H1 (cell line): ENCODE results near the gene MPP4. TPM values are rescaled to one million over a fixed set of nuclear protein-coding genes. Genes with fewer than 3 reads are reported as not detected.

Experiments used
- CTCF ChIA-PET: fragments of 300-600 bp; sonication (Branson Sonifier 250); formaldehyde crosslinking; loops from one replicate; lab custom pipeline; 2021; ENCODE audit not compliant: partially characterized antibody; lab: Charles Lee
- POLR2A ChIA-PET: fragments of 300-600 bp; sonication (Branson Sonifier 250); formaldehyde crosslinking; loops from one replicate; lab custom pipeline; 2021; ENCODE audit warnings: inconsistent platforms; ENCODE audit not compliant: partially characterized antibody; lab: Charles Lee
- DNase-seq, 2 experiments: peaks; one replicate each; pipeline versions ENCODE4 v3.0.0 to v3.0.0-alpha.2; 2010 to 2022; ENCODE audit warnings: low spot score in 2 of 2, low read depth in 1 of 2, mixed read lengths in 1 of 2
- FAIRE-seq: peaks from 2 replicates; lab custom pipeline; 2011; peaks lifted over from hg19 to GRCh38; lab: Jason Lieb, UNC
- H2AFZ ChIP-seq: 2 replicates; pipeline ENCODE4 v1.8.1; 2012; ENCODE audit warnings: low read length, inconsistent platforms
- H2AK5ac ChIP-seq: 2 replicates; pipeline ENCODE4 v1.6.1; 2013; ENCODE audit warnings: low read depth, low read length
- H2BK120ac ChIP-seq: replicated peaks from 2 replicates; pipeline ENCODE3; 2013; ENCODE audit warnings: low read depth, low read length, inconsistent platforms
- H2BK12ac ChIP-seq: 2 replicates; pipeline ENCODE4 v1.6.1; 2013; ENCODE audit warnings: low read depth, low read length
- H2BK15ac ChIP-seq: 2 replicates; pipeline ENCODE4 v1.6.1; 2013; ENCODE audit warnings: low read length
- H2BK20ac ChIP-seq: 2 replicates; pipeline ENCODE4 v1.6.1; 2013; ENCODE audit warnings: low read length
- H2BK5ac ChIP-seq: 2 replicates; pipeline ENCODE4 v1.6.1; 2013; ENCODE audit warnings: low read depth, low read length
- H3K14ac ChIP-seq: 2 replicates; pipeline ENCODE4 v1.6.1; 2013; ENCODE audit warnings: inconsistent platforms; ENCODE audit not compliant: insufficient read length
- H3K18ac ChIP-seq: 2 replicates; pipeline ENCODE4 v1.6.1; 2013; ENCODE audit warnings: low read length; ENCODE audit errors: extremely low read depth
- H3K23ac ChIP-seq: 2 replicates; pipeline ENCODE4 v1.6.1; 2013; ENCODE audit warnings: inconsistent platforms; ENCODE audit not compliant: insufficient read length
- H3K23me2 ChIP-seq: 2 replicates; pipeline ENCODE4 v1.6.1; 2013; ENCODE audit warnings: low read depth, low read length
- H3K27ac ChIP-seq: 2 replicates; pipeline ENCODE4 v1.6.1; 2011; ENCODE audit warnings: low read depth, low read length, inconsistent platforms
- H3K27me3 ChIP-seq, 4 experiments: replicated peaks in 1 of 4; 1 replicate in 1 of 4; 2 replicates in 3 of 4; pipeline versions ENCODE4 v1.6.1 to v1.8.1; 2011 to 2013; ENCODE audit warnings: low read length in 3 of 4, mild to moderate bottlenecking in 3 of 4, inconsistent platforms in 2 of 4, mixed read lengths in 2 of 4, moderate library complexity in 1 of 4; ENCODE audit not compliant: control insufficient read depth in 3 of 4, insufficient read depth in 3 of 4; ENCODE audit errors: extremely low read depth in 1 of 4
- H3K36me3 ChIP-seq, 4 experiments: 2 replicates each; pipeline versions ENCODE4 v1.6.1 to v1.8.1; 2011 to 2013; ENCODE audit warnings: mild to moderate bottlenecking in 4 of 4, low read length in 3 of 4, moderate library complexity in 2 of 4, control low read depth in 1 of 4, inconsistent platforms in 1 of 4; ENCODE audit not compliant: insufficient read depth in 4 of 4, control insufficient read depth in 2 of 4
- H3K4ac ChIP-seq: replicated peaks from 2 replicates; pipeline ENCODE3; 2013; ENCODE audit warnings: low read length, low read depth, mixed read lengths, inconsistent platforms; ENCODE audit not compliant: insufficient read length
- H3K4me1 ChIP-seq, 4 experiments: replicated peaks in 1 of 4; 1 replicate in 1 of 4; 2 replicates in 3 of 4; pipeline versions ENCODE4 v1.6.1 to v1.8.1; 2011 to 2013; ENCODE audit warnings: low read length in 3 of 4, inconsistent platforms in 2 of 4, mixed read lengths in 1 of 4; ENCODE audit not compliant: insufficient read depth in 4 of 4, control insufficient read depth in 3 of 4
- H3K4me2 ChIP-seq, 2 experiments: 2 replicates each; pipeline versions ENCODE4 v1.6.1 to v1.8.1; 2011 to 2013; ENCODE audit warnings: low read depth in 2 of 2, low read length in 2 of 2, control low read depth in 1 of 2, inconsistent platforms in 1 of 2, mild to moderate bottlenecking in 1 of 2; ENCODE audit not compliant: insufficient read depth in 1 of 2
- H3K4me3 ChIP-seq, 4 experiments: fragments of 200-600, 300-600 bp in 1 of 4; sonication (generic), shearing (Covaris generic), sonication (Bioruptor Twin) in 1 of 4; 2 replicates each; pipeline versions ENCODE4 v1.5.1 to v1.8.1; 2011 to 2016; ENCODE audit warnings: low read length in 4 of 4, low read depth in 3 of 4, control low read depth in 2 of 4, inconsistent platforms in 2 of 4, mild to moderate bottlenecking in 2 of 4, mixed read lengths in 1 of 4, moderate library complexity in 1 of 4; ENCODE audit not compliant: insufficient read depth in 2 of 4; ENCODE audit errors: extremely low read depth in 1 of 4
- H3K56ac ChIP-seq: replicated peaks from 2 replicates; pipeline ENCODE3; 2013; ENCODE audit warnings: low read depth, mild to moderate bottlenecking, mixed read lengths, low read length, inconsistent platforms; ENCODE audit not compliant: insufficient read length
- H3K79me1 ChIP-seq: 2 replicates; pipeline ENCODE4 v1.6.1; 2013; ENCODE audit warnings: low read depth, low read length, control low read depth
- H3K79me2 ChIP-seq, 2 experiments: 2 replicates each; pipeline versions ENCODE4 v1.6.1 to v1.8.1; 2012 to 2013; ENCODE audit warnings: low read length in 2 of 2, mild to moderate bottlenecking in 2 of 2, inconsistent platforms in 1 of 2; ENCODE audit not compliant: insufficient read depth in 2 of 2, control insufficient read depth in 1 of 2
- H3K9ac ChIP-seq, 4 experiments: replicated peaks in 1 of 4; 1 replicate in 1 of 4; 2 replicates in 3 of 4; pipeline versions ENCODE4 v1.6.1 to v1.8.1; 2011 to 2013; ENCODE audit warnings: low read depth in 3 of 4, low read length in 3 of 4, control low read depth in 2 of 4, mild to moderate bottlenecking in 2 of 4, moderate library complexity in 2 of 4, inconsistent platforms in 1 of 4; ENCODE audit errors: extremely low read depth in 1 of 4
- H3K9me3 ChIP-seq, 2 experiments: 2 replicates each; pipeline versions ENCODE4 v1.6.1 to v1.8.1; 2012 to 2013; ENCODE audit warnings: mild to moderate bottlenecking in 2 of 2, moderate library complexity in 2 of 2, control low read depth in 1 of 2, inconsistent platforms in 1 of 2, low read depth in 1 of 2, low read length in 1 of 2, mixed read lengths in 1 of 2; ENCODE audit not compliant: insufficient read depth in 2 of 2
- H4K20me1 ChIP-seq, 2 experiments: replicated peaks in 1 of 2; 2 replicates each; pipeline versions ENCODE3 to v1.8.1; 2011 to 2013; ENCODE audit warnings: inconsistent platforms in 2 of 2, low read length in 2 of 2, mild to moderate bottlenecking in 1 of 2; ENCODE audit not compliant: insufficient read depth in 2 of 2, control insufficient read depth in 1 of 2
- H4K5ac ChIP-seq: 2 replicates; pipeline ENCODE4 v1.6.1; 2013; ENCODE audit warnings: low read length, low read depth, mixed read lengths, inconsistent platforms; ENCODE audit not compliant: insufficient read length
- H4K8ac ChIP-seq: 2 replicates; pipeline ENCODE4 v1.8.0; 2013; ENCODE audit warnings: mild to moderate bottlenecking, moderate library complexity, low read length, inconsistent platforms; ENCODE audit not compliant: insufficient read depth; ENCODE audit errors: extremely low read depth
- H4K91ac ChIP-seq: replicated peaks from 2 replicates; pipeline ENCODE3; 2013; ENCODE audit warnings: low read length, mixed read lengths, inconsistent platforms; ENCODE audit not compliant: insufficient read length
- BCL11A ChIP-seq, 2 experiments: IDR thresholded peaks; one replicate each; pipeline ENCODE4 v1.6.1; 2011; ENCODE audit warnings: low read depth in 2 of 2, low read length in 2 of 2, mild to moderate bottlenecking in 2 of 2
- BRCA1 ChIP-seq: IDR thresholded peaks from 2 replicates; pipeline ENCODE4 v1.6.1; 2012; ENCODE audit warnings: low read depth, low read length, improper control_type of control experiment
- CHD2 ChIP-seq: IDR thresholded peaks from 2 replicates; pipeline ENCODE4 v1.6.1; 2012; ENCODE audit warnings: low read length, improper control_type of control experiment
- EP300 ChIP-seq, 2 experiments: IDR thresholded peaks; 1 replicate in 1 of 2; 2 replicates in 1 of 2; pipeline ENCODE4 v1.6.1; 2011 to 2012; ENCODE audit warnings: low read depth in 2 of 2, low read length in 2 of 2, mild to moderate bottlenecking in 2 of 2, borderline replicate concordance in 1 of 2, inconsistent platforms in 1 of 2, moderate library complexity in 1 of 2
- JUN ChIP-seq: IDR thresholded peaks from 2 replicates; pipeline ENCODE4 v1.6.1; 2011; ENCODE audit warnings: low read depth, mild to moderate bottlenecking, improper control_type of control experiment, low read length
- POLR2A ChIP-seq, 2 experiments: IDR thresholded peaks; 1 replicate in 1 of 2; 2 replicates in 1 of 2; pipeline ENCODE4 v1.6.1; 2011; ENCODE audit warnings: low read depth in 2 of 2, low read length in 2 of 2, mild to moderate bottlenecking in 2 of 2; ENCODE audit errors: control extremely low read depth in 1 of 2
- POLR2AphosphoS5 ChIP-seq: IDR thresholded peaks from 2 replicates; pipeline ENCODE4 v1.6.1; 2011; ENCODE audit warnings: low read depth, low read length
- RFX5 ChIP-seq: IDR thresholded peaks from 2 replicates; pipeline ENCODE4 v1.6.1; 2011; ENCODE audit warnings: low read depth, low read length, improper control_type of control experiment, borderline replicate concordance
- SAP30 ChIP-seq: fragments of 300-600 bp; sonication (generic); IDR thresholded peaks from 2 replicates; pipeline ENCODE4 v1.7.1; 2012; ENCODE audit warnings: low read length, moderate library complexity, mild to moderate bottlenecking, inconsistent platforms; ENCODE audit not compliant: insufficient read depth, insufficient replicate concordance
- SUZ12 ChIP-seq: fragments of 200-600 bp; sonication (generic); IDR thresholded peaks from 2 replicates; pipeline ENCODE4 v1.6.1; 2012; ENCODE audit warnings: mild to moderate bottlenecking, inconsistent platforms, low read length, moderate library complexity, mixed read lengths
- TCF12 ChIP-seq: IDR thresholded peaks from 2 replicates; pipeline ENCODE4 v1.6.1; 2011; ENCODE audit warnings: low read depth, mild to moderate bottlenecking, low read length
- WGBS, 2 experiments: shearing (Covaris generic) in 1 of 2; methylation state at CpG; one replicate each; pipeline versions ENCODE4 v1.1.6 to v1.1.7; 2013 to 2015; ENCODE audit warnings: low lambda C conversion rate in 2 of 2, mixed read lengths in 2 of 2, inconsistent platforms in 1 of 2, low coverage in 1 of 2, missing lambda C conversion rate in 1 of 2; ENCODE audit not compliant: insufficient replicate concordance in 2 of 2, insufficient coverage in 1 of 2, insufficient read length in 1 of 2; ENCODE audit errors: extremely low coverage in 1 of 2, missing lambda C conversion rate in 1 of 2; 5-methylcytosine and 5-hydroxymethylcytosine counted together
- polyA plus RNA-seq, 7 experiments: library from polyadenylated mRNA; depleted of rRNA in 3 of 7; stranded (reverse) in 5 of 7; unstranded in 2 of 7; fragments of >200 nt in 5 of 7; fragments of 200-250 nt in 2 of 7; gene quantifications; 1 replicate in 5 of 7; 2 replicates in 1 of 7; 4 replicates in 1 of 7; pipeline versions ENCODE4 v1.2.1 to v1.2.3, GENCODE V29; 2011 to 2013; ENCODE audit warnings: missing spikeins in 2 of 7, mixed read lengths in 2 of 7
- total RNA-seq: library from RNA; stranded (reverse); fragmentation: NEBNext Ultra II Directional; extraction: Animal tissue kit (Norgen Biotek cat#: 25700); gene quantifications from 2 replicates; pipeline ENCODE4 v1.2.1, GENCODE V29; 2021
- TF ChIP-seq, protein P1 (sequence below): IDR thresholded peaks from 2 replicates; pipeline ENCODE4 v1.6.1; 2012; ENCODE audit warnings: low read length, inconsistent platforms
- TF ChIP-seq, protein P2 (sequence below): IDR thresholded peaks from 2 replicates; pipeline ENCODE4 v1.6.1; 2012; ENCODE audit warnings: inconsistent platforms

The MPP4 gene
- total and polyA plus RNA-seq, 2 of the 8 experiments (the other 6 are each of a cell fraction or from before 2014, with no cell fraction given), result not detected

DNA sequence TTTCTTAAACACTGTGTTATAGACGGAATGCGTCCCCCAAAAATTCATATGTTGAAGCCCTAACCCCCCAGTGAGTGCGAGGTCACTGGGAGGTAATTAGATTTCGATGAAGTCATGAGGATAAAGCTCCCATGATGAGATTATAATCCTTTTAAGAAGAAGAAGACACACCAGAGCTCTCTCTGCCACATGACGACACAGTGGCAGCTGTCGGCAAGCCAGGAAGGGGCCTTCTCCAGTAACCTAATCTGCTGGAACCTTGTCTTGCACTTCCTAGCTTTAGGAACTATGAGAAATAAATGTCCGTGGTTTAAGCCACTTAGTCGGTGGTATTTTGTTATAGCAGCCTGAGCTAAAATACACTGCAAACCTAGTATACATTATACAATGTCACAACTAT, 67.4 kb downstream of the MPP4 start:
- Histone ChIP-seq H4K20me1 (no peaks in the 10 kb centered on the region), H4K8ac (no peak overlapping the region), H3K27ac (no peak overlapping the region), H3K9me3 (no peaks in the 10 kb centered on the region), H3K23ac (no peak overlapping the region), H3K56ac (no peak overlapping the region), H3K4me1 (no peaks in the 10 kb centered on the region), H3K14ac (no peak overlapping the region), H3K23me2 (no peaks in the 10 kb centered on the region), H3K9ac (no peak overlapping the region), H3K4me3 (no peak overlapping the region), H3K27me3 (no peaks in the 10 kb centered on the region), H2AFZ (no peak overlapping the region), H2BK120ac (no peak overlapping the region), H3K79me2 (no peaks in the 10 kb centered on the region), H2BK5ac (no peak overlapping the region), H2BK20ac (no peak overlapping the region), H2BK12ac (no peak overlapping the region), H2AK5ac (no peak overlapping the region), H3K36me3 (peaks cover 23 to 94% (median 58%) of the 10 kb centered on the region in 4 experiments), H2BK15ac (no peak overlapping the region), H3K79me1 (no peaks in the 10 kb centered on the region), H4K5ac (no peak overlapping the region), H3K18ac (no peak overlapping the region), H3K4me2 (no peak overlapping the region), H3K4ac (no peak overlapping the region), H4K91ac (no peak overlapping the region)
- ChIA-PET CTCF (no interaction called here), POLR2A (interaction anchor here (1.1 to 1.7 kb wide), 2 partner anchors 9 to 12 kb away, joined by 3 to 6 read pairs; partner anchors contain the start of gene TMEM237)
- DNase-seq (no peak), FAIRE-seq (no peak)
- 92% methylated on average over 8 of the region's 8 CpGs; no CpG with 5 or more reads in 1 of the 2 experiments for WGBS, 2 experiments
- TF ChIP-seq POLR2AphosphoS5 (no peak), POLR2A (IDR thresholded peaks at IDR 0.05; ENCODE audit: control extremely low read depth in 1 of 2, low read depth in 2 of 2, low read length in 2 of 2) (no peak), SAP30 (no peak), JUN (no peak), BRCA1 (no peak), EP300 (IDR thresholded peaks at IDR 0.05; ENCODE audit: borderline replicate concordance in 1 of 2, low read depth in 2 of 2, low read length in 2 of 2) (no peak), CHD2 (no peak), BCL11A (IDR thresholded peaks at IDR 0.05; ENCODE audit: low read depth in 2 of 2, low read length in 2 of 2) (no peak), RFX5 (no peak), SUZ12 (no peak), TCF12 (no peak)
- TF ChIP-seq, protein P1, sequence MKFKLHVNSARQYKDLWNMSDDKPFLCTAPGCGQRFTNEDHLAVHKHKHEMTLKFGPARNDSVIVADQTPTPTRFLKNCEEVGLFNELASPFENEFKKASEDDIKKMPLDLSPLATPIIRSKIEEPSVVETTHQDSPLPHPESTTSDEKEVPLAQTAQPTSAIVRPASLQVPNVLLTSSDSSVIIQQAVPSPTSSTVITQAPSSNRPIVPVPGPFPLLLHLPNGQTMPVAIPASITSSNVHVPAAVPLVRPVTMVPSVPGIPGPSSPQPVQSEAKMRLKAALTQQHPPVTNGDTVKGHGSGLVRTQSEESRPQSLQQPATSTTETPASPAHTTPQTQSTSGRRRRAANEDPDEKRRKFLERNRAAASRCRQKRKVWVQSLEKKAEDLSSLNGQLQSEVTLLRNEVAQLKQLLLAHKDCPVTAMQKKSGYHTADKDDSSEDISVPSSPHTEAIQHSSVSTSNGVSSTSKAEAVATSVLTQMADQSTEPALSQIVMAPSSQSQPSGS, result no peak
- TF ChIP-seq, protein P2, sequence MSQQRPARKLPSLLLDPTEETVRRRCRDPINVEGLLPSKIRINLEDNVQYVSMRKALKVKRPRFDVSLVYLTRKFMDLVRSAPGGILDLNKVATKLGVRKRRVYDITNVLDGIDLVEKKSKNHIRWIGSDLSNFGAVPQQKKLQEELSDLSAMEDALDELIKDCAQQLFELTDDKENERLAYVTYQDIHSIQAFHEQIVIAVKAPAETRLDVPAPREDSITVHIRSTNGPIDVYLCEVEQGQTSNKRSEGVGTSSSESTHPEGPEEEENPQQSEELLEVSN, result no peak
